Measurements from ENCODE around the gene MSMB. TPM values are rescaled to one million over a fixed set of nuclear protein-coding genes. Genes with fewer than 3 reads are reported as not detected.

MSMB gene
- total RNA-seq, 1 donor from 2014 or later = not detected

DNA sequence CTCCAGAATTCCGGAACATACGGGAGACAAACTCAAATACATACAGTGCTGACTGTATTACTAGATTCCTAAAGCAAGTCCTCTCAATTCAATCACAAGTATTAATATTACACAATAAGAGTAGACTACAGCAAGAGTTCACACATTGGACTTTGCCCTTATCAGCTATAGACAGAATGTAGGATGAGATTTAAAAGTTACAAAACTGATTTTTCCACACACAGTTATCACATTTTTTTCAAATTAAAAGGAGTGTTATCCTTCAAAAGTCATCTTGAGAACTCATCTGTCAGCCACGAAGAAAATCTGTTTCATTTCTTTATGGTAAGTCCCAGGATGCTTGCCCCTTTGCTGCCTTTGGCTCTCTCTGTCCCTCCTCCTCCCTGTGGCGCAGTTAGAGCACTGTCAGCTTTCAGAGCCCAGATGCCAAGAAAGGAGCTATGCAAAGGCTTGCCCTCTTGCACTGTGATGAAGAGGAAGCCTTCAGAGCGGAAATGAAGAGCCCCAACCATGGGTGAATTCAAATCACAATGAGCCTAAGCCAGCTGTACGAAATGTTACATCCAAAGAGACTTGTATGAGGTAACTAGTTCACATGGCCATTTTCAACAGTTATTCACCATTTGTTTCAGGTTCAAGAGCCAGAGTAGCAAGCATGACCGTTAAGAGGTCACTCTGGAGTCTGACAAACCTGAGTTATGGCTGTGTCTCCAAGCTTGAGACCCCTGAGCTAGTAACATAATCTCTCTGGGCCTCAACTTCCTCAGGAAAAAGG is 26.3 kb downstream of the MSMB start:
- H3K27ac ChIP-seq = peak overlapping the region; percentile 69
- intact Hi-C loops (cut with DNase I) = no loop called here
- ATAC-seq = peak; percentile 20
- H3K4me3 ChIP-seq = peak overlapping the region; percentile 1
- H3K9me3 ChIP-seq = no peaks in the 10 kb centered on the region
- peaks cover 23% of the 10 kb centered on the region for H3K36me3 ChIP-seq
- no peaks in the 10 kb centered on the region for H3K27me3 ChIP-seq
- peaks cover 62% of the 10 kb centered on the region for H3K4me1 ChIP-seq
- DNase-seq = no peak
- TF ChIP-seq, protein P1, sequence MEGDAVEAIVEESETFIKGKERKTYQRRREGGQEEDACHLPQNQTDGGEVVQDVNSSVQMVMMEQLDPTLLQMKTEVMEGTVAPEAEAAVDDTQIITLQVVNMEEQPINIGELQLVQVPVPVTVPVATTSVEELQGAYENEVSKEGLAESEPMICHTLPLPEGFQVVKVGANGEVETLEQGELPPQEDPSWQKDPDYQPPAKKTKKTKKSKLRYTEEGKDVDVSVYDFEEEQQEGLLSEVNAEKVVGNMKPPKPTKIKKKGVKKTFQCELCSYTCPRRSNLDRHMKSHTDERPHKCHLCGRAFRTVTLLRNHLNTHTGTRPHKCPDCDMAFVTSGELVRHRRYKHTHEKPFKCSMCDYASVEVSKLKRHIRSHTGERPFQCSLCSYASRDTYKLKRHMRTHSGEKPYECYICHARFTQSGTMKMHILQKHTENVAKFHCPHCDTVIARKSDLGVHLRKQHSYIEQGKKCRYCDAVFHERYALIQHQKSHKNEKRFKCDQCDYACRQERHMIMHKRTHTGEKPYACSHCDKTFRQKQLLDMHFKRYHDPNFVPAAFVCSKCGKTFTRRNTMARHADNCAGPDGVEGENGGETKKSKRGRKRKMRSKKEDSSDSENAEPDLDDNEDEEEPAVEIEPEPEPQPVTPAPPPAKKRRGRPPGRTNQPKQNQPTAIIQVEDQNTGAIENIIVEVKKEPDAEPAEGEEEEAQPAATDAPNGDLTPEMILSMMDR (IDR thresholded peaks at IDR 0.05) = no peak

DNA sequence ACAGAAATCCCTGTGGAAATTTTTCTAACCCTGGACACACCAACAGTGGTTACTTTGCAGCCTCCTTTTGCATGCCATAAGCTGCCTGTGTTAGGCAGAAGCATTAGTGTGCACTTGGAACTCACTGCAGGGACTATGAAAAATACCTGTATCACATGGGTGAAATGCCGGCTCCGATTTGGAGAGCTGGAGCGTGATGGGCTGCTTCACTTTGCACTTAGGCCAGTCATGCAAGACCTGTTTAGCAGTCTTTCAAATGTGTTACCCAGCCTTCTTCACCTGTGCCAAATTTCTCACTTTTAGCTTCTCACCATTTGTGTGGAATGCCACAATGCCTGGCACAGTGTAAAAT is 26.9 kb downstream of the MSMB start:
- TF ChIP-seq, protein P1 (IDR thresholded peaks at IDR 0.05) = no peak
- no peaks in the 10 kb centered on the region for H3K27me3 ChIP-seq
- H3K27ac ChIP-seq = peak overlapping the region; percentile 42
- DNase-seq = no peak
- ATAC-seq = peak; percentile 2
- peaks cover 57% of the 10 kb centered on the region for H3K4me1 ChIP-seq
- peak overlapping the region; percentile 1 for H3K4me3 ChIP-seq
- no peaks in the 10 kb centered on the region for H3K9me3 ChIP-seq
- intact Hi-C loops (cut with DNase I) = no loop called here
- peaks cover 29% of the 10 kb centered on the region for H3K36me3 ChIP-seq

DNA sequence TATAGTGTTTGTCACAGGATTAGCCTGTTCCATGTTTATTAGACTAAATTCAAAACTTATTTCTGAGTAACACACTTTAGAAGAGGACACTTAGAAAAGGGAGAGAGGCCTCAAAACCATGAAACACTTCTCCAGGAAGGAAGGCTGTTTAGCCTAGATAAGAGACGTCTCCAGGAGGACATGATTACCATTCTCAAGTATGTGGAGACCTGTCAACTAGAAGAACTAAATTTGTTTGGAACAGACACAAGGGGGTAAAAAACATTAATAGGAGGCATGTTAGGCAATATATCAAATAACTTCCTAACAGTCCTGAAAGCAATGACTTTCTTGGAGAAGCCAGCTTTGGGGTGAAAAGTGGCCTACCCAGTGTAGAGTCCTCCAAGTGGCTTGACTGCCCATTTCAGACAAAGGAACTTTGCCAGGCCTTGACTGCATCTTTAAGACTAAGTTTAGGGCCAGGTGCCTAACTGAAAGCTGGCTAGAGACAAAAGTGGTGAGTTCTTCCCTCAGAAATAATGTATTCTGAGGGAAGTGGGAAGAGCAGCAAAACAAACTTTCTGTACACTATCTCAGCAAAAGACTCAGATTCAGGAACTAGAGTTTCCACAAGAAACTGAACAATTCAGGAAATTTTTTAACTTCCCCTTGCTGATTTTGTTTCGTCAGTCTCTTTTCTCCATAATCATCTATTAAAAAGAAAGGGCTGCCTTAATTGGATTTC is 27.5 kb downstream of the MSMB start:
- ATAC-seq = no peak
- Histone ChIP-seq H3K4me3 (no peak overlapping the region), H3K36me3 (peaks cover 35% of the 10 kb centered on the region), H3K4me1 (peaks cover 54% of the 10 kb centered on the region), H3K9me3 (no peaks in the 10 kb centered on the region), H3K27me3 (no peaks in the 10 kb centered on the region), H3K27ac (peak overlapping the region; percentile 42)
- intact Hi-C loops (cut with DNase I) = no loop called here
- DNase-seq = no peak
- TF ChIP-seq, protein P1 (IDR thresholded peaks at IDR 0.05) = no peak

DNA sequence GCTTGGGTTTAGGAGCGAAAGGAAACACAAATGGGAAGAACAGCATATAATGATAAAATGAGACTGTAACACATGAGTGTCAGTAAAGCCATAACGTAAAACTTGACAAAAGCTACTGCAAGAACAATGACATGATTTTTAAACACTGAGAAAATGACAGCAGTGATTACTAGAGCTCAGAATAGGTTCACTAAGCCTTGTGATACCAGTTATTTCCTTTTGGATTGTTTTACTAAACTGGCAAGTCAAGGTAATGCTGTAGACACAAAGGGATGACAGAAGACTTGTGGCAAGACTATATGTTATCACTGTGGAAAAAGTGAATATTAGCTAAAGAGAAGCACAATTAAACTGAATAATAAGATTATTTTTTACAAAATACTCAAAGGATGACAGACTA is 28.3 kb downstream of the MSMB start:
- Histone ChIP-seq H3K4me3 (no peak overlapping the region), H3K9me3 (no peaks in the 10 kb centered on the region), H3K27me3 (no peaks in the 10 kb centered on the region), H3K36me3 (peaks cover 44% of the 10 kb centered on the region), H3K27ac (peak overlapping the region; percentile 42), H3K4me1 (peaks cover 53% of the 10 kb centered on the region)
- ATAC-seq (no peak), DNase-seq (no peak)
- intact Hi-C loops (cut with DNase I) = no loop called here
- TF ChIP-seq, protein P1 (IDR thresholded peaks at IDR 0.05) = no peak

DNA sequence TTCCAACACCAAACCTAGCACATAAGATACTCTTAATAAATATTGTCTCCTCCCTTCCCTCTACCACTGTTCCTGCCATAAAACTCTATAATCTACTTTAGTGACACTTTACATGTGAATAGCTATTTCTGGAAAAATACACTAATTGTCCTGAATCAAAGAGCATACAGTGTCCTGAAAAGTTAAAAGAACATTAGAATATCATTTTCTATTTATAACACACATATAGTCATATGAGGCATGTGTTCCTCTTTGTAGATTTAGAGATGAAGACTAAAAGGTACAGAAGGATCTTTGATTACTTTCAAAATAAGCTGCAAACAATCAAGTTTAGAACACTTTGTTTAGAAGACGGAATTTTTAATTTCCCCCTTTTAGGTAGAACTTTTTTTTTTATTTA is 29.3 kb downstream of the MSMB start:
- Histone ChIP-seq H3K27ac (no peak overlapping the region), H3K4me3 (no peak overlapping the region), H3K27me3 (no peaks in the 10 kb centered on the region), H3K36me3 (peaks cover 53% of the 10 kb centered on the region), H3K9me3 (no peaks in the 10 kb centered on the region), H3K4me1 (peaks cover 48% of the 10 kb centered on the region)
- ATAC-seq (no peak), DNase-seq (no peak)
- TF ChIP-seq, protein P1 (IDR thresholded peaks at IDR 0.05) = no peak
- intact Hi-C loops (cut with DNase I) = no loop called here
